Panc1 (cell line): ENCODE data around the gene CORO2B. TPM values are rescaled to one million over a fixed set of nuclear protein-coding genes. Genes with fewer than 3 reads are reported as not detected.

Experiments used
- ATAC-seq: fragments of 200-7000 bp; cut with Tn5 transposase; 2 replicates; pipeline ENCODE4 v1.9.1; 2020; ENCODE audit warnings: mild to moderate bottlenecking, moderate library complexity
- BruUV-seq: library from RNA; stranded (reverse); fragments of 400-500 nt; replicated peaks from 2 replicates; lab custom pipeline; 2021; lab: Mats Ljungman, UMichigan
- CTCF ChIA-PET: fragments of 300-600 bp; sonication (Branson Sonifier 250); formaldehyde crosslinking; loops from one replicate; lab custom pipeline; 2022; ENCODE audit warnings: antibody characterized with exemption; lab: Charles Lee
- POLR2A ChIA-PET: fragments of 300-600 bp; sonication (Branson Sonifier 250); formaldehyde crosslinking; loops from one replicate; lab custom pipeline; 2022; ENCODE audit warnings: antibody characterized with exemption; lab: Charles Lee
- DNase-seq: peaks from one replicate; pipeline ENCODE4 v3.0.0-alpha.2; 2010; ENCODE audit warnings: low read depth, low spot score
- H3K27ac ChIP-seq: 2 replicates; pipeline ENCODE4 v1.5.1; 2011; ENCODE audit warnings: mild to moderate bottlenecking, low read length, inconsistent platforms
- H3K27me3 ChIP-seq: fragments of 200-500 bp; sonication (Bioruptor generic); 2 replicates; pipeline ENCODE4 v1.6.0; 2014; ENCODE audit warnings: low read length, inconsistent platforms; ENCODE audit not compliant: control insufficient read depth, insufficient read depth
- H3K36me3 ChIP-seq: fragments of 200-500 bp; sonication (Bioruptor generic); 2 replicates; pipeline ENCODE4 v1.5.1; 2014; ENCODE audit warnings: inconsistent platforms, mild to moderate bottlenecking, low read length, moderate library complexity; ENCODE audit not compliant: control insufficient read depth, insufficient read depth
- H3K4me1 ChIP-seq: 2 replicates; pipeline ENCODE4 v1.5.1; 2011; ENCODE audit warnings: inconsistent platforms, mild to moderate bottlenecking, low read length, moderate library complexity; ENCODE audit not compliant: control insufficient read depth, insufficient read depth
- H3K4me3 ChIP-seq, 2 experiments: 2 replicates each; pipeline ENCODE4 v1.5.1; 2011 to 2012; ENCODE audit warnings: low read depth in 2 of 2, low read length in 2 of 2, mild to moderate bottlenecking in 2 of 2, inconsistent platforms in 1 of 2, moderate library complexity in 1 of 2
- H3K9me3 ChIP-seq: fragments of 200-500 bp; sonication (Bioruptor generic); 2 replicates; pipeline ENCODE4 v1.5.1; 2014; ENCODE audit warnings: low read depth, mild to moderate bottlenecking, inconsistent platforms, low read length, moderate library complexity; ENCODE audit not compliant: control insufficient read depth, insufficient read depth
- POLR2AphosphoS5 ChIP-seq: IDR thresholded peaks from 2 replicates; pipeline ENCODE4 v1.6.1; 2012; ENCODE audit warnings: mild to moderate bottlenecking, low read depth, low read length, moderate library complexity
- SIN3A ChIP-seq: IDR thresholded peaks from 2 replicates; pipeline ENCODE4 v1.6.1; 2012; ENCODE audit warnings: low read depth, mild to moderate bottlenecking, low read length, moderate library complexity, borderline replicate concordance; ENCODE audit not compliant: insufficient read depth
- TCF7L2 ChIP-seq: IDR thresholded peaks from 2 replicates; pipeline ENCODE4 v1.6.1; 2011; ENCODE audit warnings: mild to moderate bottlenecking, low read depth, low read length, inconsistent platforms
- in situ Hi-C: cut with HindIII; loops from 2 replicates; pipeline ENCODE4 v1.10.0; 2016; ENCODE audit warnings: low sequenced_read_pairs, low pct_unique_long_range_greater_than_20kb
- intact Hi-C: fragments of 100-400 bp; cut with micrococcal nuclease; formaldehyde crosslinking; loops from one replicate; pipeline ENCODE4 v1.10.0; 2022; ENCODE audit not compliant: unreplicated experiment
- total RNA-seq: library from RNA; stranded (reverse); gene quantifications from one replicate; pipeline ENCODE4 v1.2.1, GENCODE V29; 2021; ENCODE audit not compliant: unreplicated experiment
- TF ChIP-seq, protein P1 (sequence below): fragments of 450-650 bp; IDR thresholded peaks from 2 replicates; pipeline ENCODE4 v1.5.1; 2017; ENCODE audit warnings: mild to moderate bottlenecking
- TF ChIP-seq, protein P2 (sequence below), 2 experiments: IDR thresholded peaks; 2 replicates each; pipeline ENCODE4 v1.6.1; 2011 to 2012; ENCODE audit warnings: low read depth in 2 of 2, control low read depth in 1 of 2, low read length in 1 of 2, mild to moderate bottlenecking in 1 of 2, moderate library complexity in 1 of 2; ENCODE audit not compliant: insufficient read depth in 1 of 2

CORO2B gene
- total RNA-seq, 1 experiment from 2014 or later, result 0.36 TPM

DNA sequence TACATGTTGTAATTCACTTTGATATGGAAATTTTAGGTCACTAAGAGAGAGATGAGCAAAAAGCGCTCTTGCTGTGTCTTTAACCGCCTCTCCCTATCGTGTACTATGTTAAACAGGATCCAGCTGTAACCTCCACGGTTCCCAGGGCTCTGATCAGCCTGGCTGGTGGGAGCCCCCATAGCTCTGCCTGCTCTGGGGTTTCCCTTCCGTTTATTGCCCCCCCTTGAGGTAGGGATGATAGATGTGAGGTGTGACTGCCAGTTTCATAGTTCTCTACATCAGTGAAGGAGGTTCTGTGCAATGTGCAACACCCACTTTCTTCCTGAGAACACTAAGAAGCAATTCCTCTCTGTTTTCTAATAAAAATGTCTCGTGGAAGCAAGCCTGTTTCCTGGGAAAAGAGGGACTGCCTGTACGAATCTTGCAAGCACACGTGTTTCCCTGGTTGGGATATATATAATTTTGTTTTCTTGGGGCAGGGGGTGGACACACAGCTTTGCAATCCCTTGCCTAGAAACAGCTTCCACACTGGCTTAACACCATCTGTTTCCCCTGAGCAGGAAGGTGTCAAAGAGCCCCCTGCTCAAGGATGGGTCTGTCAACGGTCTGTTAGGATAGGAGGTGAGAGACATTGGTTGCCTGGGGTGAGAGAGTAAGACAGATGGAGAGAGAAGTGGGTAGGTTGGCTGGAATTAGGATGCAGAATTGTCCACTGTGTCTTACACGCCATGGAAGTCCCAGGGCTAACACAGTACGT is 23.8 kb downstream of the CORO2B start:
- H3K27ac ChIP-seq, result no peak overlapping the region
- intact Hi-C loops (no loop called here), in situ Hi-C loops (no loop called here)
- no peak for ATAC-seq
- H3K27me3 ChIP-seq, result no peaks in the 10 kb centered on the region
- H3K4me3 ChIP-seq, result no peak overlapping the region
- no peaks in the 10 kb centered on the region; the same call in 1 of the 2 replicates for H3K4me1 ChIP-seq
- POLR2A ChIA-PET, result no interaction called here
- TF ChIP-seq TCF7L2, result no peak
- TF ChIP-seq POLR2AphosphoS5, result no peak
- TF ChIP-seq, protein P1, sequence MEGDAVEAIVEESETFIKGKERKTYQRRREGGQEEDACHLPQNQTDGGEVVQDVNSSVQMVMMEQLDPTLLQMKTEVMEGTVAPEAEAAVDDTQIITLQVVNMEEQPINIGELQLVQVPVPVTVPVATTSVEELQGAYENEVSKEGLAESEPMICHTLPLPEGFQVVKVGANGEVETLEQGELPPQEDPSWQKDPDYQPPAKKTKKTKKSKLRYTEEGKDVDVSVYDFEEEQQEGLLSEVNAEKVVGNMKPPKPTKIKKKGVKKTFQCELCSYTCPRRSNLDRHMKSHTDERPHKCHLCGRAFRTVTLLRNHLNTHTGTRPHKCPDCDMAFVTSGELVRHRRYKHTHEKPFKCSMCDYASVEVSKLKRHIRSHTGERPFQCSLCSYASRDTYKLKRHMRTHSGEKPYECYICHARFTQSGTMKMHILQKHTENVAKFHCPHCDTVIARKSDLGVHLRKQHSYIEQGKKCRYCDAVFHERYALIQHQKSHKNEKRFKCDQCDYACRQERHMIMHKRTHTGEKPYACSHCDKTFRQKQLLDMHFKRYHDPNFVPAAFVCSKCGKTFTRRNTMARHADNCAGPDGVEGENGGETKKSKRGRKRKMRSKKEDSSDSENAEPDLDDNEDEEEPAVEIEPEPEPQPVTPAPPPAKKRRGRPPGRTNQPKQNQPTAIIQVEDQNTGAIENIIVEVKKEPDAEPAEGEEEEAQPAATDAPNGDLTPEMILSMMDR, result no peak
- TF ChIP-seq SIN3A, result no peak
- TF ChIP-seq, protein P2, sequence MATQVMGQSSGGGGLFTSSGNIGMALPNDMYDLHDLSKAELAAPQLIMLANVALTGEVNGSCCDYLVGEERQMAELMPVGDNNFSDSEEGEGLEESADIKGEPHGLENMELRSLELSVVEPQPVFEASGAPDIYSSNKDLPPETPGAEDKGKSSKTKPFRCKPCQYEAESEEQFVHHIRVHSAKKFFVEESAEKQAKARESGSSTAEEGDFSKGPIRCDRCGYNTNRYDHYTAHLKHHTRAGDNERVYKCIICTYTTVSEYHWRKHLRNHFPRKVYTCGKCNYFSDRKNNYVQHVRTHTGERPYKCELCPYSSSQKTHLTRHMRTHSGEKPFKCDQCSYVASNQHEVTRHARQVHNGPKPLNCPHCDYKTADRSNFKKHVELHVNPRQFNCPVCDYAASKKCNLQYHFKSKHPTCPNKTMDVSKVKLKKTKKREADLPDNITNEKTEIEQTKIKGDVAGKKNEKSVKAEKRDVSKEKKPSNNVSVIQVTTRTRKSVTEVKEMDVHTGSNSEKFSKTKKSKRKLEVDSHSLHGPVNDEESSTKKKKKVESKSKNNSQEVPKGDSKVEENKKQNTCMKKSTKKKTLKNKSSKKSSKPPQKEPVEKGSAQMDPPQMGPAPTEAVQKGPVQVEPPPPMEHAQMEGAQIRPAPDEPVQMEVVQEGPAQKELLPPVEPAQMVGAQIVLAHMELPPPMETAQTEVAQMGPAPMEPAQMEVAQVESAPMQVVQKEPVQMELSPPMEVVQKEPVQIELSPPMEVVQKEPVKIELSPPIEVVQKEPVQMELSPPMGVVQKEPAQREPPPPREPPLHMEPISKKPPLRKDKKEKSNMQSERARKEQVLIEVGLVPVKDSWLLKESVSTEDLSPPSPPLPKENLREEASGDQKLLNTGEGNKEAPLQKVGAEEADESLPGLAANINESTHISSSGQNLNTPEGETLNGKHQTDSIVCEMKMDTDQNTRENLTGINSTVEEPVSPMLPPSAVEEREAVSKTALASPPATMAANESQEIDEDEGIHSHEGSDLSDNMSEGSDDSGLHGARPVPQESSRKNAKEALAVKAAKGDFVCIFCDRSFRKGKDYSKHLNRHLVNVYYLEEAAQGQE (IDR thresholded peaks at IDR 0.05; ENCODE audit: insufficient read depth in 1 of 2, low read depth in 2 of 2, low read length in 1 of 2), result no peak
- no peaks in the 10 kb centered on the region for H3K9me3 ChIP-seq
- DNase-seq, result no peak
- CTCF ChIA-PET, result no interaction called here
- BruUV-seq, result no TSS peak
- H3K36me3 ChIP-seq, result no peaks in the 10 kb centered on the region

DNA sequence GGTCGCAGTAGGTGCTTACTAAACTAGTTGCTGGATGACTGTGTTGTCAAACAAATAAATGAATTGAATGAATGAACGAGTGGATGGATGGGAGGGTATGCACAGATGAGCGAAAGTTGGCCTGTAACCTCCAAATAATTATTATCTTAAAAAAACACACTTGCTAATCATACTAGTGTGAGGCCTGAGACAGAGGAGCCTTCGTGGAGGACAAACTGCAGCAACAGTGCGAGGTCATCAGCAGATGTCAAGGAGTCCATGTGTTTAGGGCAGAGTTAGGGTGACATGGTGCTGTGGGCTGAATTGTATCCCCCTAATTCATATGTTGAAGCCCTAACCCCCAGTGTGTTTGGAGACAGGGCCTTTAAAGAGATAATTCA is 24.4 kb downstream of the CORO2B start:
- Histone ChIP-seq H3K27me3 (no peaks in the 10 kb centered on the region), H3K4me3 (no peak overlapping the region), H3K9me3 (no peaks in the 10 kb centered on the region), H3K27ac (no peak overlapping the region), H3K36me3 (no peaks in the 10 kb centered on the region), H3K4me1 (no peaks in the 10 kb centered on the region; the same call in 1 of the 2 replicates)
- POLR2A ChIA-PET, result no interaction called here
- DNase-seq (no peak), ATAC-seq (no peak)
- CTCF ChIA-PET, result no interaction called here
- in situ Hi-C loops, result no loop called here
- intact Hi-C loops, result no loop called here
- no TSS peak for BruUV-seq
- no peak for TF ChIP-seq SIN3A
- TF ChIP-seq POLR2AphosphoS5, result no peak
- no peak for TF ChIP-seq TCF7L2
- TF ChIP-seq, protein P1, result no peak
- TF ChIP-seq, protein P2 (IDR thresholded peaks at IDR 0.05; ENCODE audit: insufficient read depth in 1 of 2, low read depth in 2 of 2, low read length in 1 of 2), result no peak
